ENCODE data around the gene COQ2. TPM values are rescaled to one million over a fixed set of nuclear protein-coding genes. Genes with fewer than 3 reads are reported as not detected.
A peak's percentile ranks its signal among the peaks of the same experiment; 100 is the strongest.

The COQ2 gene
- total and polyA plus RNA-seq, 2 experiments from 2014 or later = 21.1 to 25.3 TPM

DNA sequence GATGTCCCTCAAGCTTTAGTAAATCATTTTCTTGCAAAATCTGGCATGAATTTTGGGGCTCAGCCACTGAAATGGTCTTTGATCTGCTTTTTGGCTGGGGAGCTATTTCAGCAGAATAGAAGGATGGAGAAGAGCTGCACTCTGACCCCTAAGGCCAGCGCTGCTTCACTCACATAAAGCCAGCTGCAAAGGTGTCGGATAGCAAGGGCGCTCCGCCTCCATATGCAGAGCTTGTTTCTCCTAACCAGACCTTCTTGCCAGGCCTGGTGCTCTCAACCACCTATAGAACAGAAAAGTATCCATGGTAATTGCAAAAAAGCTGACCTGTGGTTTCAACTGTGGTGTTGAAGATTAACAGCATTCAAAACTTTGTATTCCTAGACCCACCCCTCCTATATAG is 24.1 kb upstream of the COQ2 start:
- ATAC-seq (peak; percentile 100), DNase-seq (ENCODE audit: low spot score) (peak; percentile 65)
- no peaks in the 10 kb centered on the region for H3K9me3 Mint-ChIP-seq
- no peaks in the 10 kb centered on the region for H4K20me1 ChIP-seq (replicated peaks; ENCODE audit: insufficient read depth)
- no peak overlapping the region for H3K4me3 Mint-ChIP-seq
- H3K4me1 ChIP-seq (ENCODE audit: insufficient read depth) = no peaks in the 10 kb centered on the region
- H3K27ac Mint-ChIP-seq = no peak overlapping the region
- TF ChIP-seq, protein P1, sequence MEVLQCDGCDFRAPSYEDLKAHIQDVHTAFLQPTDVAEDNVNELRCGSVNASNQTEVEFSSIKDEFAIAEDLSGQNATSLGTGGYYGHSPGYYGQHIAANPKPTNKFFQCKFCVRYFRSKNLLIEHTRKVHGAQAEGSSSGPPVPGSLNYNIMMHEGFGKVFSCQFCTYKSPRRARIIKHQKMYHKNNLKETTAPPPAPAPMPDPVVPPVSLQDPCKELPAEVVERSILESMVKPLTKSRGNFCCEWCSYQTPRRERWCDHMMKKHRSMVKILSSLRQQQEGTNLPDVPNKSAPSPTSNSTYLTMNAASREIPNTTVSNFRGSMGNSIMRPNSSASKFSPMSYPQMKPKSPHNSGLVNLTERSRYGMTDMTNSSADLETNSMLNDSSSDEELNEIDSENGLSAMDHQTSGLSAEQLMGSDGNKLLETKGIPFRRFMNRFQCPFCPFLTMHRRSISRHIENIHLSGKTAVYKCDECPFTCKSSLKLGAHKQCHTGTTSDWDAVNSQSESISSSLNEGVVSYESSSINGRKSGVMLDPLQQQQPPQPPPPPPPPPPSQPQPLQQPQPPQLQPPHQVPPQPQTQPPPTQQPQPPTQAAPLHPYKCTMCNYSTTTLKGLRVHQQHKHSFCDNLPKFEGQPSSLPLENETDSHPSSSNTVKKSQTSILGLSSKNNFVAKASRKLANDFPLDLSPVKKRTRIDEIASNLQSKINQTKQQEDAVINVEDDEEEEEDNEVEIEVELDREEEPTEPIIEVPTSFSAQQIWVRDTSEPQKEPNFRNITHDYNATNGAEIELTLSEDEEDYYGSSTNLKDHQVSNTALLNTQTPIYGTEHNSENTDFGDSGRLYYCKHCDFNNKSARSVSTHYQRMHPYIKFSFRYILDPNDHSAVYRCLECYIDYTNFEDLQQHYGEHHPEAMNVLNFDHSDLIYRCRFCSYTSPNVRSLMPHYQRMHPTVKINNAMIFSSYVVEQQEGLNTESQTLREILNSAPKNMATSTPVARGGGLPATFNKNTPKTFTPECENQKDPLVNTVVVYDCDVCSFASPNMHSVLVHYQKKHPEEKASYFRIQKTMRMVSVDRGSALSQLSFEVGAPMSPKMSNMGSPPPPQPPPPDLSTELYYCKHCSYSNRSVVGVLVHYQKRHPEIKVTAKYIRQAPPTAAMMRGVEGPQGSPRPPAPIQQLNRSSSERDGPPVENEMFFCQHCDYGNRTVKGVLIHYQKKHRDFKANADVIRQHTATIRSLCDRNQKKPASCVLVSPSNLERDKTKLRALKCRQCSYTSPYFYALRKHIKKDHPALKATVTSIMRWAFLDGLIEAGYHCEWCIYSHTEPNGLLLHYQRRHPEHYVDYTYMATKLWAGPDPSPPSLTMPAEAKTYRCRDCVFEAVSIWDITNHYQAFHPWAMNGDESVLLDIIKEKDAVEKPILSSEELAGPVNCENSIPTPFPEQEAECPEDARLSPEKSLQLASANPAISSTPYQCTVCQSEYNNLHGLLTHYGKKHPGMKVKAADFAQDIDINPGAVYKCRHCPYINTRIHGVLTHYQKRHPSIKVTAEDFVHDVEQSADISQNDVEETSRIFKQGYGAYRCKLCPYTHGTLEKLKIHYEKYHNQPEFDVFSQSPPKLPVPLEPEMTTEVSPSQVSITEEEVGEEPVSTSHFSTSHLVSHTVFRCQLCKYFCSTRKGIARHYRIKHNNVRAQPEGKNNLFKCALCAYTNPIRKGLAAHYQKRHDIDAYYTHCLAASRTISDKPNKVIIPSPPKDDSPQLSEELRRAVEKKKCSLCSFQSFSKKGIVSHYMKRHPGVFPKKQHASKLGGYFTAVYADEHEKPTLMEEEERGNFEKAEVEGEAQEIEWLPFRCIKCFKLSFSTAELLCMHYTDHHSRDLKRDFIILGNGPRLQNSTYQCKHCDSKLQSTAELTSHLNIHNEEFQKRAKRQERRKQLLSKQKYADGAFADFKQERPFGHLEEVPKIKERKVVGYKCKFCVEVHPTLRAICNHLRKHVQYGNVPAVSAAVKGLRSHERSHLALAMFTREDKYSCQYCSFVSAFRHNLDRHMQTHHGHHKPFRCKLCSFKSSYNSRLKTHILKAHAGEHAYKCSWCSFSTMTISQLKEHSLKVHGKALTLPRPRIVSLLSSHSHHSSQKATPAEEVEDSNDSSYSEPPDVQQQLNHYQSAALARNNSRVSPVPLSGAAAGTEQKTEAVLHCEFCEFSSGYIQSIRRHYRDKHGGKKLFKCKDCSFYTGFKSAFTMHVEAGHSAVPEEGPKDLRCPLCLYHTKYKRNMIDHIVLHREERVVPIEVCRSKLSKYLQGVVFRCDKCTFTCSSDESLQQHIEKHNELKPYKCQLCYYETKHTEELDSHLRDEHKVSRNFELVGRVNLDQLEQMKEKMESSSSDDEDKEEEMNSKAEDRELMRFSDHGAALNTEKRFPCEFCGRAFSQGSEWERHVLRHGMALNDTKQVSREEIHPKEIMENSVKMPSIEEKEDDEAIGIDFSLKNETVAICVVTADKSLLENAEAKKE (CRISPR knock-in tag; IDR thresholded peaks at IDR 0.05) = peak; percentile 42; the same call in 1 of the 2 replicates
- TF ChIP-seq CREB1 (CRISPR knock-in tag; IDR thresholded peaks at IDR 0.05; ENCODE audit: low read depth) (no peak), ZNF331 (CRISPR knock-in tag; IDR thresholded peaks at IDR 0.05; ENCODE audit: low read depth) (no peak)
- peaks cover 22% of the 10 kb centered on the region for H3K4me1 Mint-ChIP-seq
- no peak overlapping the region for H3K4me2 ChIP-seq
- no peak overlapping the region for H3K27ac ChIP-seq (ENCODE audit: low read depth)
- H3K36me3 ChIP-seq (ENCODE audit: insufficient read depth) = no peaks in the 10 kb centered on the region
- H3K27me3 Mint-ChIP-seq (ENCODE audit: insufficient read depth, low read depth, poor library complexity) = peaks cover 3% of the 10 kb centered on the region
- no peaks in the 10 kb centered on the region for H3K27me3 ChIP-seq (ENCODE audit: insufficient read depth)
- H3F3A ChIP-seq (replicated peaks; ENCODE audit: low read depth) = no peaks in the 10 kb centered on the region
- no peak overlapping the region for H2AFZ ChIP-seq
- no peaks in the 10 kb centered on the region for H3K9me2 ChIP-seq (ENCODE audit: insufficient read depth)
- H3K79me2 ChIP-seq (replicated peaks; ENCODE audit: insufficient read depth) = no peaks in the 10 kb centered on the region
- no peaks in the 10 kb centered on the region for H3K36me3 Mint-ChIP-seq (ENCODE audit: low read depth)
- no peak overlapping the region for H3K4me3 ChIP-seq

DNA sequence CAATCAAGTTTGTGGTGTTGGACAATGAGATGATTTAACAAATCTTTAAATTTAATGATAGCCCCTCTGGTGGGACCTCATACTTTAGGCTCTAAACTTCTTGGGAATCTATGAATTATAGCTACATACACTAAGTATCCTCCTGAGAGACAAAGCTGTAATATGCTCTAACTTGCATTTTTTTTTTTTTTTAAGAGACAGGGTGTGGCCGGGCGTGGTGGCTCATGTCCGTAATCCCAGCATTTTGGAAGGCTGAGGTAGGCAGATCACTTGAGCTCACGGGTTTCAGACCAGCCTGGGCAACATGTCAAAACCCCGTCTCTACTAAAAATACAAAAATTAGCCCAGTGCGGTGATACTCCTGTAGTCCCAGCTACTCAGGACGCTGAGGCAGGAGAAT is 23.3 kb upstream of the COQ2 start:
- Mint-ChIP-seq H3K36me3 (ENCODE audit: low read depth) (no peaks in the 10 kb centered on the region), H3K9me3 (no peaks in the 10 kb centered on the region), H3K4me3 (no peak overlapping the region), H3K27me3 (ENCODE audit: insufficient read depth, low read depth, poor library complexity) (peaks cover 3% of the 10 kb centered on the region), H3K27ac (no peak overlapping the region), H3K4me1 (peaks cover 22% of the 10 kb centered on the region)
- Histone ChIP-seq H3K36me3 (ENCODE audit: insufficient read depth) (no peaks in the 10 kb centered on the region), H3K9me2 (ENCODE audit: insufficient read depth) (no peaks in the 10 kb centered on the region), H3K79me2 (replicated peaks; ENCODE audit: insufficient read depth) (no peaks in the 10 kb centered on the region), H4K20me1 (replicated peaks; ENCODE audit: insufficient read depth) (no peaks in the 10 kb centered on the region), H3K4me1 (ENCODE audit: insufficient read depth) (no peaks in the 10 kb centered on the region), H3K4me3 (no peak overlapping the region), H3K27ac (ENCODE audit: low read depth) (no peak overlapping the region), H3K27me3 (ENCODE audit: insufficient read depth) (no peaks in the 10 kb centered on the region), H2AFZ (no peak overlapping the region), H3K4me2 (no peak overlapping the region), H3F3A (replicated peaks; ENCODE audit: low read depth) (no peaks in the 10 kb centered on the region)
- no peak for DNase-seq (ENCODE audit: low spot score)
- no peak for ATAC-seq
- TF ChIP-seq JUNB (IDR thresholded peaks at IDR 0.05; ENCODE audit: unreplicated experiment) (no peak), ZNF331 (CRISPR knock-in tag; IDR thresholded peaks at IDR 0.05; ENCODE audit: low read depth) (no peak), EZH2 (IDR thresholded peaks at IDR 0.05; ENCODE audit: low read depth, unreplicated experiment) (no peak), CREB1 (CRISPR knock-in tag; IDR thresholded peaks at IDR 0.05; ENCODE audit: low read depth) (no peak)
- TF ChIP-seq, protein P2, sequence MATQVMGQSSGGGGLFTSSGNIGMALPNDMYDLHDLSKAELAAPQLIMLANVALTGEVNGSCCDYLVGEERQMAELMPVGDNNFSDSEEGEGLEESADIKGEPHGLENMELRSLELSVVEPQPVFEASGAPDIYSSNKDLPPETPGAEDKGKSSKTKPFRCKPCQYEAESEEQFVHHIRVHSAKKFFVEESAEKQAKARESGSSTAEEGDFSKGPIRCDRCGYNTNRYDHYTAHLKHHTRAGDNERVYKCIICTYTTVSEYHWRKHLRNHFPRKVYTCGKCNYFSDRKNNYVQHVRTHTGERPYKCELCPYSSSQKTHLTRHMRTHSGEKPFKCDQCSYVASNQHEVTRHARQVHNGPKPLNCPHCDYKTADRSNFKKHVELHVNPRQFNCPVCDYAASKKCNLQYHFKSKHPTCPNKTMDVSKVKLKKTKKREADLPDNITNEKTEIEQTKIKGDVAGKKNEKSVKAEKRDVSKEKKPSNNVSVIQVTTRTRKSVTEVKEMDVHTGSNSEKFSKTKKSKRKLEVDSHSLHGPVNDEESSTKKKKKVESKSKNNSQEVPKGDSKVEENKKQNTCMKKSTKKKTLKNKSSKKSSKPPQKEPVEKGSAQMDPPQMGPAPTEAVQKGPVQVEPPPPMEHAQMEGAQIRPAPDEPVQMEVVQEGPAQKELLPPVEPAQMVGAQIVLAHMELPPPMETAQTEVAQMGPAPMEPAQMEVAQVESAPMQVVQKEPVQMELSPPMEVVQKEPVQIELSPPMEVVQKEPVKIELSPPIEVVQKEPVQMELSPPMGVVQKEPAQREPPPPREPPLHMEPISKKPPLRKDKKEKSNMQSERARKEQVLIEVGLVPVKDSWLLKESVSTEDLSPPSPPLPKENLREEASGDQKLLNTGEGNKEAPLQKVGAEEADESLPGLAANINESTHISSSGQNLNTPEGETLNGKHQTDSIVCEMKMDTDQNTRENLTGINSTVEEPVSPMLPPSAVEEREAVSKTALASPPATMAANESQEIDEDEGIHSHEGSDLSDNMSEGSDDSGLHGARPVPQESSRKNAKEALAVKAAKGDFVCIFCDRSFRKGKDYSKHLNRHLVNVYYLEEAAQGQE (IDR thresholded peaks at IDR 0.05; ENCODE audit: unreplicated experiment) = no peak
- TF ChIP-seq, protein P3, sequence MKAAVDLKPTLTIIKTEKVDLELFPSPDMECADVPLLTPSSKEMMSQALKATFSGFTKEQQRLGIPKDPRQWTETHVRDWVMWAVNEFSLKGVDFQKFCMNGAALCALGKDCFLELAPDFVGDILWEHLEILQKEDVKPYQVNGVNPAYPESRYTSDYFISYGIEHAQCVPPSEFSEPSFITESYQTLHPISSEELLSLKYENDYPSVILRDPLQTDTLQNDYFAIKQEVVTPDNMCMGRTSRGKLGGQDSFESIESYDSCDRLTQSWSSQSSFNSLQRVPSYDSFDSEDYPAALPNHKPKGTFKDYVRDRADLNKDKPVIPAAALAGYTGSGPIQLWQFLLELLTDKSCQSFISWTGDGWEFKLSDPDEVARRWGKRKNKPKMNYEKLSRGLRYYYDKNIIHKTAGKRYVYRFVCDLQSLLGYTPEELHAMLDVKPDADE (IDR thresholded peaks at IDR 0.05) = no peak
